ENCODE data around the gene GRID2IP.

- TF ChIP-seq CTCF (IDR thresholded peaks at IDR 0.05) (peak in 1 of 3 experiments; percentile 5), POLR2A (IDR thresholded peaks at IDR 0.05) (peak; percentile 38)
Observed at GRCh38 chr7:6577369-6578113, 26.3 kb upstream of the GRID2IP start, which contains the start of gene ZDHHC4.

Data from testis (tissue), 2 donors.